Chondrocyte (in vitro differentiated cells): ENCODE data around the gene SLC25A21. TPM values are rescaled to one million over a fixed set of nuclear protein-coding genes. Genes with fewer than 3 reads are reported as not detected.

ENCODE experiments used
- DNase-seq: peaks from one replicate; pipeline ENCODE4 v3.0.0; 2021; ENCODE audit warnings: mixed read lengths, low spot score
- H3K27ac Mint-ChIP-seq: one replicate; pipeline ENCODE4 v1.8.0; 2021; ENCODE audit warnings: mild to moderate bottlenecking, moderate library complexity, mixed read lengths; ENCODE audit not compliant: unreplicated experiment
- H3K27me3 Mint-ChIP-seq: 2 replicates; pipeline ENCODE4 v1.8.0; 2021; ENCODE audit warnings: low read depth, mixed read lengths
- H3K36me3 Mint-ChIP-seq: 2 replicates; pipeline ENCODE4 v1.8.0; 2021; ENCODE audit warnings: low read depth, mixed read lengths
- H3K4me1 Mint-ChIP-seq: 2 replicates; pipeline ENCODE4 v1.8.0; 2021; ENCODE audit warnings: low read depth, mild to moderate bottlenecking, mixed read lengths
- H3K4me3 Mint-ChIP-seq: one replicate; pipeline ENCODE4 v1.8.0; 2021; ENCODE audit warnings: mild to moderate bottlenecking, moderate library complexity, mixed read lengths; ENCODE audit not compliant: unreplicated experiment
- H3K9me3 Mint-ChIP-seq: 2 replicates; pipeline ENCODE4 v1.8.0; 2021; ENCODE audit warnings: low read depth, mixed read lengths
- CTCF ChIP-seq: fragments of 200-600 bp; sonication (generic); IDR thresholded peaks from 2 replicates; pipeline ENCODE4 v1.5.0; 2021; ENCODE audit warnings: antibody characterized with exemption, mild to moderate bottlenecking, moderate library complexity
- total RNA-seq: library from RNA; stranded (reverse); gene quantifications from 3 replicates; pipeline ENCODE4 v1.2.1, GENCODE V29; 2021

SLC25A21 gene
- total RNA-seq, 1 donor from 2014 or later = 0.22 TPM

GRCh38 chr14:37143475-37143874 is 28.9 kb downstream of the SLC25A21 start:
- DNase-seq = no peak
- no peak for TF ChIP-seq CTCF
- H3K4me3 Mint-ChIP-seq = no peak overlapping the region
- H3K9me3 Mint-ChIP-seq = no peaks in the 10 kb centered on the region
- peaks cover 28% of the 10 kb centered on the region for H3K4me1 Mint-ChIP-seq
- peak overlapping the region; percentile 56 for H3K27ac Mint-ChIP-seq
- H3K36me3 Mint-ChIP-seq = no peaks in the 10 kb centered on the region
- H3K27me3 Mint-ChIP-seq = peaks cover 2% of the 10 kb centered on the region

GRCh38 chr14:37142835-37143401 is 29.5 kb downstream of the SLC25A21 start:
- no peaks in the 10 kb centered on the region for H3K9me3 Mint-ChIP-seq
- H3K4me1 Mint-ChIP-seq = peaks cover 28% of the 10 kb centered on the region
- DNase-seq = no peak
- H3K4me3 Mint-ChIP-seq = no peak overlapping the region
- H3K27ac Mint-ChIP-seq = peak overlapping the region; percentile 74
- no peaks in the 10 kb centered on the region for H3K36me3 Mint-ChIP-seq
- H3K27me3 Mint-ChIP-seq = peaks cover 2% of the 10 kb centered on the region
- no peak for TF ChIP-seq CTCF

GRCh38 chr14:37140176-37140575 is 32.2 kb downstream of the SLC25A21 start:
- no peak for TF ChIP-seq CTCF
- Mint-ChIP-seq H3K4me3 (no peak overlapping the region), H3K27ac (no peak overlapping the region), H3K9me3 (no peaks in the 10 kb centered on the region), H3K36me3 (no peaks in the 10 kb centered on the region), H3K4me1 (peaks cover 28% of the 10 kb centered on the region), H3K27me3 (peaks cover 2% of the 10 kb centered on the region)
- no peak for DNase-seq

GRCh38 chr14:37139710-37140109 is 32.7 kb downstream of the SLC25A21 start:
- no peak for DNase-seq
- TF ChIP-seq CTCF = no peak
- Mint-ChIP-seq H3K27me3 (peaks cover 2% of the 10 kb centered on the region), H3K4me3 (no peak overlapping the region), H3K9me3 (no peaks in the 10 kb centered on the region), H3K4me1 (peaks cover 28% of the 10 kb centered on the region), H3K27ac (no peak overlapping the region), H3K36me3 (no peaks in the 10 kb centered on the region)

GRCh38 chr14:37138898-37139297 is 33.5 kb downstream of the SLC25A21 start:
- peaks cover 2% of the 10 kb centered on the region for H3K27me3 Mint-ChIP-seq
- DNase-seq = no peak
- TF ChIP-seq CTCF = no peak
- peaks cover 26% of the 10 kb centered on the region for H3K4me1 Mint-ChIP-seq
- H3K36me3 Mint-ChIP-seq = no peaks in the 10 kb centered on the region
- H3K9me3 Mint-ChIP-seq = no peaks in the 10 kb centered on the region
- H3K4me3 Mint-ChIP-seq = no peak overlapping the region
- no peak overlapping the region for H3K27ac Mint-ChIP-seq
